Keratinocyte (primary cell): Measurements from ENCODE around the gene SH2D2A. TPM values are rescaled to one million over a fixed set of nuclear protein-coding genes. Genes with fewer than 3 reads are reported as not detected.

ENCODE experiments used
- DNase-seq: peaks from one replicate; pipeline ENCODE4 v3.0.0-alpha.2; 2011; ENCODE audit warnings: low read depth, missing footprints, low spot score
- FAIRE-seq: peaks from 2 replicates; lab custom pipeline; 2011; peaks lifted over from hg19 to GRCh38; lab: Jason Lieb, UNC
- H2AFZ ChIP-seq: 2 replicates; pipeline ENCODE4 v1.6.0; 2012; ENCODE audit warnings: low read length, control low read depth, inconsistent platforms; ENCODE audit not compliant: control insufficient read depth
- H3K27ac ChIP-seq: 2 replicates; pipeline ENCODE4 v1.5.1; 2011; ENCODE audit warnings: low read length; ENCODE audit not compliant: control insufficient read depth, insufficient read depth
- H3K27me3 ChIP-seq: 3 replicates; pipeline ENCODE4 v1.6.0; 2011; ENCODE audit warnings: low read length; ENCODE audit not compliant: control insufficient read depth, insufficient read depth; ENCODE audit errors: extremely low read depth
- H3K36me3 ChIP-seq, 2 experiments: 2 replicates in 1 of 2; 3 replicates in 1 of 2; pipeline ENCODE4 v1.5.1; 2011; ENCODE audit warnings: low read length in 2 of 2, mild to moderate bottlenecking in 1 of 2; ENCODE audit not compliant: control insufficient read depth in 2 of 2, insufficient read depth in 2 of 2; ENCODE audit errors: extremely low read depth in 1 of 2
- H3K4me1 ChIP-seq: 3 replicates; pipeline ENCODE4 v1.5.1; 2011; ENCODE audit warnings: low read length; ENCODE audit not compliant: control insufficient read depth, insufficient read depth; ENCODE audit errors: extremely low read depth
- H3K4me2 ChIP-seq: 3 replicates; pipeline ENCODE4 v1.6.0; 2011; ENCODE audit warnings: low read depth, low read length; ENCODE audit not compliant: control insufficient read depth, insufficient read depth; ENCODE audit errors: extremely low read depth
- H3K4me3 ChIP-seq, 3 experiments: fragments of 200-600 bp in 1 of 3; sonication (generic) in 1 of 3; 2 replicates in 2 of 3; 3 replicates in 1 of 3; pipeline ENCODE4 v1.5.1; 2011 to 2016; ENCODE audit warnings: low read length in 3 of 3, mild to moderate bottlenecking in 3 of 3, control low read depth in 2 of 3, inconsistent platforms in 1 of 3, low read depth in 1 of 3, mixed read lengths in 1 of 3, mixed run types in 1 of 3, moderate library complexity in 1 of 3; ENCODE audit not compliant: control insufficient read depth in 2 of 3, insufficient read depth in 2 of 3; ENCODE audit errors: extremely low read depth in 1 of 3
- H3K79me2 ChIP-seq: 2 replicates; pipeline ENCODE4 v1.6.0; 2012; ENCODE audit warnings: low read length; ENCODE audit not compliant: control insufficient read depth, insufficient read depth
- H3K9ac ChIP-seq: 3 replicates; pipeline ENCODE4 v1.6.0; 2011; ENCODE audit warnings: low read length; ENCODE audit not compliant: control insufficient read depth, insufficient read depth; ENCODE audit errors: extremely low read depth
- H3K9me1 ChIP-seq: 3 replicates; pipeline ENCODE4 v1.6.0; 2011; ENCODE audit warnings: low read length; ENCODE audit not compliant: control insufficient read depth, insufficient read depth; ENCODE audit errors: extremely low read depth
- H3K9me3 ChIP-seq: 2 replicates; pipeline ENCODE4 v1.5.1; 2012; ENCODE audit warnings: low read depth, low read length; ENCODE audit not compliant: control insufficient read depth
- H4K20me1 ChIP-seq: 3 replicates; pipeline ENCODE4 v1.6.0; 2011; ENCODE audit warnings: low read length; ENCODE audit not compliant: control insufficient read depth, insufficient read depth; ENCODE audit errors: extremely low read depth
- CTCF ChIP-seq, 3 experiments: IDR thresholded peaks in 1 of 3; conservative IDR thresholded peaks in 1 of 3; optimal IDR thresholded peaks in 1 of 3; 2 replicates in 2 of 3; 3 replicates in 1 of 3; pipeline versions ENCODE3 to v1.5.1; 2011; ENCODE audit warnings: low read length in 3 of 3, mild to moderate bottlenecking in 3 of 3, moderate library complexity in 2 of 3, control low read depth in 1 of 3, inconsistent platforms in 1 of 3; ENCODE audit not compliant: insufficient read depth in 2 of 3; ENCODE audit errors: extremely low read depth in 1 of 3
- EZH2 ChIP-seq: IDR thresholded peaks from one replicate; pipeline ENCODE4 v1.6.1; 2012; ENCODE audit warnings: inconsistent platforms, mild to moderate bottlenecking, low read length, moderate library complexity
- dilution Hi-C: fragments of 300-500 bp; cut with MboI; formaldehyde crosslinking; loops from one replicate; pipeline ENCODE4 v1.7.0; 2020; ENCODE audit warnings: low sequenced_read_pairs; ENCODE audit not compliant: extremely low pct_ligation_motif_present
- polyA plus RNA-seq, 5 experiments: library from polyadenylated mRNA; depleted of rRNA in 3 of 5; stranded (reverse) in 3 of 5; stranded (forward) in 1 of 5; unstranded in 1 of 5; fragments of >200 nt; gene quantifications; 1 replicate in 1 of 5; 2 replicates in 3 of 5; 3 replicates in 1 of 5; pipeline versions ENCODE4 v1.2.1 to v1.2.3, GENCODE V29; 2011 to 2012; ENCODE audit warnings: missing spikeins in 2 of 5, low read depth in 1 of 5, low replicate concordance in 1 of 5

SH2D2A gene
- polyA plus RNA-seq, 1 donor (not counting 4 experiments of a cell fraction or from before 2014, with no cell fraction given) = 2.5 TPM

- TF ChIP-seq CTCF (optimal IDR thresholded peaks at IDR 0.05 in 1 of 3, IDR thresholded peaks at IDR 0.05 in 1 of 3, conservative IDR thresholded peaks at IDR 0.05 in 1 of 3; ENCODE audit: extremely low read depth in 1 of 3, insufficient read depth in 2 of 3, low read length in 3 of 3) (no peak), EZH2 (no peak)
- no peaks in the 10 kb centered on the region for H3K27me3 ChIP-seq
Observed at GRCh38 chr1:156811168-156811567, 5.5 kb downstream of the SH2D2A start.

GRCh38 chr1:156809711-156810366 lies 6.8 kb downstream of the SH2D2A start:
- H3K9me3 ChIP-seq = no peaks in the 10 kb centered on the region
- H3K27me3 ChIP-seq = no peaks in the 10 kb centered on the region
- DNase-seq (no peak), FAIRE-seq (no peak)
- H3K4me1 ChIP-seq = peaks cover 36% of the 10 kb centered on the region
- H3K4me3 ChIP-seq = no peak overlapping the region
- no peaks in the 10 kb centered on the region for H3K9me1 ChIP-seq
- H4K20me1 ChIP-seq = no peaks in the 10 kb centered on the region
- no peak overlapping the region for H2AFZ ChIP-seq
- TF ChIP-seq EZH2 = no peak
- no peak for TF ChIP-seq CTCF (optimal IDR thresholded peaks at IDR 0.05 in 1 of 3, IDR thresholded peaks at IDR 0.05 in 1 of 3, conservative IDR thresholded peaks at IDR 0.05 in 1 of 3; ENCODE audit: extremely low read depth in 1 of 3, insufficient read depth in 2 of 3, low read length in 3 of 3)
- no peak overlapping the region for H3K9ac ChIP-seq
- H3K79me2 ChIP-seq = no peaks in the 10 kb centered on the region
- H3K36me3 ChIP-seq = peaks cover 0 to 4% of the 10 kb centered on the region in 2 experiments
- no peak overlapping the region for H3K27ac ChIP-seq
- dilution Hi-C loops = no loop called here
- H3K4me2 ChIP-seq = no peak overlapping the region

More at GRCh38 chr1:156811168-156811567, 5.5 kb downstream of the SH2D2A start:
- H3K9me1 ChIP-seq = no peaks in the 10 kb centered on the region
- FAIRE-seq = no peak
- H3K9ac ChIP-seq = no peak overlapping the region
- H2AFZ ChIP-seq = no peak overlapping the region
- H3K27ac ChIP-seq = no peak overlapping the region
- no peaks in the 10 kb centered on the region for H3K9me3 ChIP-seq
- H3K79me2 ChIP-seq = no peaks in the 10 kb centered on the region
- H4K20me1 ChIP-seq = no peaks in the 10 kb centered on the region
- H3K36me3 ChIP-seq = peaks cover 0 to 4% of the 10 kb centered on the region in 2 experiments
- H3K4me2 ChIP-seq = no peak overlapping the region
- DNase-seq = no peak
- peaks cover 43% of the 10 kb centered on the region for H3K4me1 ChIP-seq
- dilution Hi-C loops = no loop called here
- no peak overlapping the region for H3K4me3 ChIP-seq
